Activated T-cell treated with anti-CD3 and anti-CD28 coated beads for 1 hour (primary cell): ENCODE results near the gene TAGLN2.
"Not testable (repeated sequence)": the region's sequence is repeated elsewhere in the genome, so short reads cannot be mapped to it uniquely, and the experiment has no call there.

Experiments used
- DNase-seq: peaks from one replicate; pipeline ENCODE4 v3.0.0-alpha.2; 2020; ENCODE audit warnings: low read depth

The TAGLN2 gene

DNA sequence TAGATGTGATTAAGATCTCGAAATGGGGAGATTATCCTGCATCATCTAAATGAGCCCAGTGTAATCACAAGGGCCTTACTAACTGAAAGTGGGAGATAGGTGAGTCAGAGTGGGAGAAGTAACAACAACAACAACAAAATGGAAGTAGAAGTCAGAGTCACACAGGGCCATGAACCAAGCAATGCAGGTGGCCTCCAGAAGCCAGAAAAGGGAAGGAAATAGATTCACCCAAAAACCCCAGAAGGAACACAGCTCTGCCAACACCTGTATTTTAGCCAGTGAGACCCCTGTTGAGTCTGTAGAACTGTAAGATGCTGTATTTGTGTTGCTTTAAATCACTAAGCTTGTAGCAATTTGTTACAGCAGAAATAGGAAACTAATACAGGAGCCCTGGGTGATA is 4.1 kb downstream of the TAGLN2 start:
- DNase-seq, result no peak

DNA sequence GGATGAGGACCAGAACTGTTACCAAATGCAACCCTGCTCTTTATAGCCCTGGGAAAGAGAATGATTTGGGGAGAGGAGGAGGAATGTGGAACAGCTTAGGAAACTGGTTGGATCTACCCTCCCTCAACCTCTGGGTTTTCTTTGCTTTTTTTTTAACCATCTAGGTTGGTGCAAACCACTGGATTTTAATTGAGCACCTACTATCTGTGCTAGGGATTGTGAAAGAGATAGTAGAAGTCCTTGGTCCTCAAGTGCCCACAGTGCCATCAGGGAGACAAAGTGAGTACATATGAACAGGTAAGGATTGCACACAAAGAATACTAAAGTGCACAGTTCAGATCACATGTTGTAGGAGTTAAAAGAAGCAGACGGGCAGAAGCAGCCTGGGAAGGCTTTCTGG is 4.7 kb downstream of the TAGLN2 start:
- no peak for DNase-seq

DNA sequence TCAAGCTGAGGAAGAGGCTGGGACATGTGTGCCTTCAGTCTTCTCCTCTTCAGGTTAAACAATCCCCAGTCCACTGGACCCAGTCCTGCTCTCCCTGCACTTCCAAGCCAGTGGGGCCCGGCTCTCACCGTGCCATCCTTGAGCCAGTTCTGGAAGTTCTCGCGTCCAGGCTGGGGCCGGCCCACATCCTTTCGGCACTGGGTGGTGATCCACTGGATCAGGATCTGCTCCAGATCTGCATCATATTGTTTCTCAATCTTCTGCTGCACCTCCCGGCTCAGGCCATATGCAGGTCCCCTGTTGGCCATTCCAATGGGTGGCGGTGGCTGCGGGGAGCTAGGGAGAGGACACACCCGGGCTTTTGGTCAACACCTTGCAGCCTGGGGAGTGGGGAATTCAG is 5.1 kb downstream of the TAGLN2 start:
- no peak for DNase-seq

DNA sequence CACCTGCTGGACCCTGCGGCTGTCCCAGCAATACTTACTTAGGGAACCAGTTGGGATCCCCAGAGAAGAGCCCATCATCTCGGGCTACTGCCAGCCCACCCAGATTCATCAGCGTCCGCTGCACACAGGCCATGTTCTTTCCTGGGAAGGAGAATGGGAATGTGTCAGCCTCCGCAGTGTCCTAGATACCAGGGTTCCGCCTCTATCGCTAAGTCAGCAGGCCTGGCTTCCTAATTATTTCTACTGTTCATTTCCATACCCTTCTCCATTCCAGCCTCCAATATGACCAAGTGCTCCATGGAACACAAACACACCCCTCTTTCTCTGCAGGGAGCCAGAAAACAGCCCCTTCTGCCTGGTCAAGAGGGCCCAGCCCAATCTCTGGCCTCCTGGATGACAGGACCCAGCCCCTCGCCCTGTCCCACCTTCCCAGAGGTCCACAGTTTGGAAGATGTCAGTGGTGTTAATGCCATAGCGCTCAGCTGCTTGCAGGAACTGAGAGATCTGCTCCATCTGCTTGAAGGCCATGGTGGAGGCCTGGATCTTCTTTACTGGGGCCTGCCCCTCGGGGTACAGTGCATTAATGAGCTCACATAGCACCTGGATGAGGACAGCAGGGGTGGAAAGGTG is 6.0 kb downstream of the TAGLN2 start:
- no peak for DNase-seq

DNA sequence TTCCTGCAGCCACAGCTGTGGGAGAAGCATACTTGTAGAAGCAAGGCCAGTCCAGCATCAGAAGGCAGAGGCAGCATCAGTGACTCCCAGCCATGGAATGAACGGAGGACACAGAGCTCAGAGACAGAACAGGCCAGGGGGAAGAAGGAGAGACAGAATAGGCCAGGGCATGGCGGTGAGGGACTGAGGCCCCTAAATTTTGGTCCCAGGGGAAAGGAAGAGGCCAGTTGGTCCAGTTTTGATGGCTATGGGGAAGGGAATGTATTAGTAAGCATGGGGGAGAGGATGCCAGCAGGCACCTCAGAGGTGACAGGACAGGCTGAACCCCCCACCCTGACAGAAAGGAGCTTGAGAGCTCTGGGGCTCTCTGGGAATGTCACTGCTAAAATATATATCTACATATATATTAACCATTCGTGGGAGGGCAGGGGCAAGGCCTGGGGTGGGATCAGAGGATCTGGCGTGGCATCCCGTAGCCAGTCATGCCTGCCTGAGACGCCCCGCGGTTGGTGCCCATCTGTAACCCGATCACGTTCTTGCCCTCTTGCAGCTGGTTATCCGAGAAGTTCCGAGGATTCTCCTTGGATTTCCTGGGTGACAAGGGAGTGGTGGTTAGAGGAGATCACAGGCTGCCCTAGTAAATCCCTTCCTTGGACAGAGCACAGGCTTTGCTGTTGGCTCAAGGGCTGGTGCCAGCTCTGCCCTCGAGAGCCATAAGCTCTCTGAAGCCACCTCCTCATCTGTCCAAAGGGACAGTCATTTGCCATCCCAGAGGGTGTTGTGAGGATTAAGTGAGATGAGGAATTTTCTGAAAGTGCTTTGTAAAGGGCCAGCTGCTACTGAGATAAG is 6.7 kb downstream of the TAGLN2 start:
- no peak for DNase-seq

DNA sequence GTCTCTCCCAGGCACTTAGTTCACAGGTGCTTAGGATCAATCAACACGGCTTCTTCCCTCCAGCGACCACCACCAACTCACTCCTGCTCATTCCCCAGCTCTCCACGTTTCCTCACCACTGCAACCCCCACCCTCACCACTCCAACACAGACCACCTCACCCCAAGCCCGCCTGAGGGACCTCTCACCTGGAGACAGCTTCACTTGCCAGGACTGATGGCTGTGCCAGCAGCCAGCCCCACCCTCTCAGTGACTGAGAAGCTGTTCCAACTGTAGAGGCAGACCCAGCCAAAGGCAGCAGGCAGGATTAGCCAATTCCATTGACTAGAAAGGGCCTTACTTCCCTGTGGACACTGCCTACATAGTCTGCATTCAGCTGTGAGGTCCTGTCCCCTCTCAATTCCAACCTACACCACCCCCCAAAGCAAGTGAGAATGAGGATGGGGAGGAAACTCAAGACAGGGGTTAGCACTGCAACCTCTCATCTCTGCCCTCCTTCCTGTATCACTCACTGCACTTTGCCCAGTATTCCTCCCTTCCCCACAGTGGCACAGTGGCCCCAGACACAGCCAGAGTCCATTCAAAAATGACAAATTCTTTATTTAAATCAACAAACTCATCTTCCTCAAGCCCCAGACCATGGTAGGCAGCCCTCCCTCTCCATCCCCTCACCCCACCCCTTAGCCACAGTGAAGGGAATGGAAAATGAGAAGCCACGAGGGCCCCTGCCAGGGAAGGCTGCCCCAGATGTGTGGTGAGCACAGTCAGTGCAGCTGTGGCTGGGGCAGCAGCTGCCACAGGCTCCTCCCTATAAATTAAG is 7.6 kb downstream of the TAGLN2 start:
- no peak for DNase-seq

DNA sequence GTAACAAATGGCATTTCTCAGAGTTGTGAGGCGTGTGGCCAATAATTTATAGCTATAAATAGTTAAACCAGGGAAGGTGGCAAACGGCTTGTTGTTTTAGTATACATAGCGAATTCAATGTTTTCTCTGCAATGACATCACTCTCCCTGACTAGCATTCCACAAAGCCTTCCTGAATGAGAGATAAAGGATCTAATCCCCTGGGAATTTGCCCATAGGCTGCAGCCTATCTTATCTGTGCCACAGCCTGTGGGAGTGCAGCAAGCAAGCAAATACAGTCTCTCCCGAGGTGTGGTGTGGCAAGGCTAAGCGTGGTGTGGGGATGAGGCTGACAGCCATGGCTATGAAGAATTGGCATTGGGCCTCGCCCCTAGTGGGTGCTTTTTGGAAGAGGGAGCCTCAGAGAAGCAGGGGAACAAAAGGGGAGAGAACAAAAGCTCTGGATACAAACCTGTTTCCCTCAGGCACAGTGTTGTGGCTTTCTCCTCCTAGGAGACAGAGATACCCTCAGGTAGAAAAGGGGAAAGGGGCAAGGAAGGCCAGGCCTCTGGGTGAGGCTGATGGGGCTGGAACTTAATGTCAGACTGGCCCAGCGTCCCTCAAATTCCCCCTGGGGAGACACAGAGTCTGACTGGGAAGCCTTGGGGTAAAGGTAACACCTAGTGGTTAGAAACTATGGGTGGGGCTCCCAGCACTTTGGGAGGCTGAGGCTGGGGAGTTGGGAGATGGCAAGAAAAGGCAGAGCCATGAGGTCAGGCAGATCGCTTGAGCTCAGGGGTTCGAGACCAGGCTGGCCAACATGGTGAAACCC is 8.9 kb downstream of the TAGLN2 start:
- DNase-seq, result no peak

DNA sequence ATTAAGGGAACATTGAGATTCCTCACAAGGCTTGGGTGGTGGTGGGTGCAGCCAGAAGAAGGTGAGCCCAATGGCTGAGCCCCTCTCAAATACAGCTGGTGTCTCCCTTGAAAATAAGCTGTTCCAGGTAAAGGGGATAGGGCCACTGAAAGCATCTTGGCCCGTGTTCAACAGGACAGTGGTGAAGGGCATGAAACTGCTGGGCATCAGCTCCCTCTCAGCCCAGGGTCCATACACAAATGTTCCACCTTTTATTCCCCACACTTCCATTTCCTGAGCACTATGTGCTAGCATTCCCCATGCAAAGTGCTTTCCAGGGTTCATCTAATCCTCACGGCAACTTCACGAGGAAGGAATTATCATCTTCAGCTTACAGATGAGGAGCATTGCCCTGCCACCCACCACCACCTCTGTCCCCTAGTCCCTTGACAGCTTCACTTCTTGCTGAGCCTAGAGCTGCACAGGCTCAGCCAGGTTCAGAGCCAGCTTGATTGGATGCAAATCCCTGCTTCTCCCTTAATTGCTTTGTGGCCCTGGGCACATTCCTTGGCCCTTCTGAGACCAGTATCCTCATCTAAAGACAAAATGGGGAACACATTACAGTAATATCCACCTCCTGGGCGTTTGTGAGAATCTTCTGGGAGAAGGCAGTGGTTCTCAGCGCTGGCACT is 9.6 kb downstream of the TAGLN2 start:
- no peak for DNase-seq

DNA sequence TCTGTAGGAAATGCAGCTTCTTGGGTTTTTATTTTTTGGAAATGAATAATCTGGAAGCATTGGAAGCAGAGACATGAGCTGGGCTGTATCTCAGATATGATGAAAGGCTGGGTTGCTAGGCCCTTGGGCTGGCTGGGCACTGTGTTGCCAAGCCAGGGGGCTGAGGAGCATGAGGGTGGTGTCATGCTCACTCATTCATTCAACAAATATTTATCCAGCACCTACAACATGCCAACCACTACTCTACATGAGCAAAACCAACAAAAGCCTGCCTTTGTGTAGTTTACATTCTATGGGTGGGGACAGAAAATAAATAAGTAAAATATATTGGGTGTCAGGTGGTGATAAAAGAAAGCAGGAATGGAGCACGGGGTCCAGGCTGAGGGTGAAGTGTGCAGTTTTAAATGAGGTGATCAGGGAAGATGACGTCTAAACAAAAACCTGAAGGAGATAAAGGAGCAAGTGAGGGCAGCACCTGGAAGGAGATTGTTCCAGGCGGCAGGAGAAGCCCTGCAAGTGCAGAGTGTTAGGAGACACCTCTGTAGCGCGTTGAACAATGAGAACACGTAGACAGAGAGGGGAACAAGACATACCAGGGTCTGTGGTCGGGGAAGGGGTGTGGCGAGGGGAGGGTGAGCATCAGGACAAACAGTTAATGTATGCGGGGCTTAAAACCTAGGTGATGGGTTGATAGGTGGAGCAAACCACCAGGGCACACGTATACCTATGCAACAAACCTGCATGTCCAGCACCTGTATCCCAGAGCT is 10.9 kb downstream of the TAGLN2 start:
- DNase-seq, result no peak

DNA sequence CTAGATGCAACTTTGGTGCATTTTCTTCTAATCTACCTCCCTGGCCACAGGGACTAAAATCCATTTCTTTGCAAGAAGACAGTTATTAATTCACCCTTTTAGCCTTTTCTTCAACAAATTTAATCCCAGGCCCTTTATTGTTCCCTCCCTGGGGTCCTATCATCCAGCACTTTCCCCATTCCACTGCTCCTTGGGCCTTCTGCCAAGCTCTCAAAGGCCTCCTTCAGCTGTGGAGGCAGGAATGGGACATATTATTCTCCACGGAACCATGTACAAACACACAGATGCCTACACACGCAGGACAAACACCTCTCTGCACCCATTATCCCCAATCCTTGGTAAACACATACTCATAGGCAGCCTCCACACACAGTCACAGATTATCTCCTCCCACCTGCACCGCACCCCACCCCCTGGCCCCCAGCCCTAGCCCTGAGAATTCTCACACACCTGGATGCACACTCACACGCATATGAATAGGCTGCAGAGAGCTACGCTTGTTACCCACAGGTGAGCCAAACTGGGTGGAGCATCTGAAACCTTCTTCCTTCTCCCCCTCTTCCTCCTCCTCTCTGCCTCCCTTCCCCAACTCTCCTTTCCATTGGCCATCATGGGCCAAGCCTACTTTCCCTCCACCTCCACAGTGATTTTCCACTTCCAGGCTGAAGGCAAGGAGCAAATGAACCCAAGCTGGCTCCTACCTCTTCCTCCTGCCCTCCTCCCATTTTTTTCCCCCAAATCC is 11.7 kb downstream of the TAGLN2 start:
- DNase-seq, result no peak

DNA sequence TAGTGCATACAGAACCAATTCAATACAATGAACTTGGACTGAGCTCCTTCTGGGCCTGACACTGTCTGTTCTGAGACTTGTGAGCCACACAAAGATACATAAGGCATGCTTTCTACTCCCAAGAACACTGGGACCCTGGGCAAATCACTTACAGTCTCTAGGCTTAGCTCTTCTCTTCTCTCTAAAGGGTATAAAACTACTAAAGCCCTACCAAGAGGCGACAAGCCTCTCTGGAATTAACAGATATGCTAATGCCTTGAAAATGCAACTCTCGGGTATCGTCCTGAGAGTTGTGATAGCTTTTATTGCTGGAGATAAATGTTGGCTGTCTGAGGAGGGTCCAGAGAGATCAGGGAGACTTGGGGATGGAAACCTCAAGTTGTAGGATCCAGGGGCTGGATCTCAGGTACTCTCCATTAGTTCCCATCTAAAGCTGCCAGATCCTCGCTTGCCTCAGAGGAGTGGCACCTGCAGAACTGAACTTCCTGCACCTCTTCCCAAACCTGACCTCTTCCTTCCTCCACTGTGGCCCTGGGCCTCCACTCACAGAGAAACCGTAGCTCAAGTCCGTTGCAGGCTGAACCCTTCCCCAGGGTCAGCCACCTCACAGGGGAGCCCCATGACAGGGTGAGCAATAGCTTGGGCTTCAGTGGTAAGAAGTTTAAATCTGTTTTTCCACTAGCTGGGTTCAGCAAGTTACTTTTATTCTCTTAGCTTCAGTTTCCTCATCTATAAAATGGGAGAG is 13.8 kb downstream of the TAGLN2 start:
- no peak for DNase-seq

DNA sequence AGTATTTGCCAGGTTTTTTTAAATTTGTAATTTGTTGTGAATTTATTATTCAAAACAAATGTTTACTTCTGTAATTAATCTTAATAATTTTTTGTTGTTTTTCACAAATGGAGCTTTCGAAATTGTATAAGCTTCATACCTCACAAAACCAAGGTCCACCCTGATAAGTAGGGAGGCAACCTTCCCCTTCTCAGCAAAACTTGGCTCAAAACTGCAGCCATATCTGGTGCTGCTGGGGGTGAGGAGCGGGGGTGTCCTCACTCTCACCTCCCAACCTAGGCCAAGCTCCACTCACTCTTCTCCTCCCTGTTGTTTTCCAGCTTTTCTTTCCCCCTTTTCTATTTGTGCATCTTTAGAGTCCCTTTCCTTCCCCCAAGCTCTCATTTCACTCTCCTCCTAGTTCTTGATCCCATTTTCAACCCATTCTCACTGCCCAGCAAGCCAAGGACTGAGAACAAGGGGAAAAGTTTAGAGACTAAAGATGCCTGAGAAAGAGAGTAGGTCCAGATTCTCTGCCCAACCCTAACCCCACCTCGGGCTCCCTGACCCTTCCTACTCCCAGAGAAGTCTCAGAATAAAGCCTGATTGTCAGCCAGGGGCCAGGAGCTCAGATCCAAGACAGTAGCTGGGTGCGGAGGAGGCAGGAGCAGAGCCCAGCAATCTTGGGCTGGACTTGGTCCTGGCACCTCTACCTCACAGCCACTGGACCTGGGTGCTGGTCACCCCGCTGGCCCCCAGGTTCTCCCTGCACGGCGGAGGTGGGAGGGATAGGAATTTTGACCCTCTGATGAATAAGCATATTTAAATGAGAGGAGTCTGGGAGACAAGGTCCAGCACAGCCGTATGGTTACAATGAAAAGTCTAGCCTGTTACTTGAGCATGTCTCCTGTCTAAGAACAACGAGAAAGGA is 17.0 kb downstream of the TAGLN2 start:
- no peak for DNase-seq

DNA sequence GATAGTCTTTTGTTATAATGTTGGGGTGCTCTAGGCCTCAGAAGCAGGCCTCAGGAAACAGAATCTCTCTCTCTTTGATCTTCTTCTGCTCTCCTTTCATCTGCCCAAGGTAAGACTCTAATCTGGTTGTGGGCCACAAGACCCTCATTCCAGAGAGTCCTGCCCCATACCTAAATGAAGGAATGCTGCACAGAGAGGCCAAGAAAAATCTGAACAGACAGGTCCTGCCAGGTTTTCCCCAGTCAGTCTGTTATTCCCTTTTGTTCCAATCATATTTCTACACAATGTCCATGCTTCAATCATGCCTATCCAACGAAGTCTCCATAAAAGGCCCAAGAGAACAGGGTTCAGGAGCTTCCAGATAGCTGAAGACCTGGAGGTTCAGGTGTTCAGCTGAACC is 18.3 kb downstream of the TAGLN2 start:
- no peak for DNase-seq

DNA sequence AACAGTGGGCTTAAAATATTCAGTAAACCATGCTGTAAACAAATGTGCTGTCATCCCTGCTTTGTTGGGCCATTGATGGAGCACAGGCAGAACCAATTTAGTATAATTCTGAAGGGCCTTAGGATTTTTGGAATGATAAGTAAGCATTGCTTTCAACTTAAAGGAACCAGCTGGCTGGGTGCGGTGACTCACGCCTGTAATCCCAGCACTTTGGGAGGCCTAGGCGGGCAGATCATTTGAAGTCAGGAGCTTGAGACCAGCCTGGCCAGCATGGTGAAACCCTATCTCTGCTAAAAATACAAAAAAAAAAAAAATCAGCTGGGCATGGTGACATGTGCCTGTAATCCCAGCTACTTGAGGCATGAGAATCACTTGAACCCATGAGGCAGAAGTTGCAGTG is 21.3 kb downstream of the TAGLN2 start:
- not testable (repeated sequence) for DNase-seq

DNA sequence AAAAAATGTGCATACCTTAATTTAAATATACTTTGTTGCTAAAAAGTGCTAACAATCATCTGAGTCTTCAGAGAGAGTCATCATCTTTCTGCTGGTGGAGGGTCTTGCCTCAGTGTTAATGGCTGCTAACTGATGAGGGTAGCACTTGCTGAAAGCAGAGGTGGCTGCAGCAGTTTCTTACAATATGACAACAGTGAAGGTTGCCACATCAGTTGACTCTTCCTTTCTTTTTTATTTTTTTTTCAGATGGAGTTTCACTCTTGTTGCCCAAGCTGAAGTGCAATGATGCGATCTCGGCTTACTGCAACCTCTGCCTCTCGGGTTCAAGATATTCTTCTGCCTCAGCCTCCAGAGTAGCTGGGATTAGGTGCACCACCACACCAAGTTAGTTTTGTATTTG is 22.8 kb downstream of the TAGLN2 start:
- DNase-seq, result no peak

DNA sequence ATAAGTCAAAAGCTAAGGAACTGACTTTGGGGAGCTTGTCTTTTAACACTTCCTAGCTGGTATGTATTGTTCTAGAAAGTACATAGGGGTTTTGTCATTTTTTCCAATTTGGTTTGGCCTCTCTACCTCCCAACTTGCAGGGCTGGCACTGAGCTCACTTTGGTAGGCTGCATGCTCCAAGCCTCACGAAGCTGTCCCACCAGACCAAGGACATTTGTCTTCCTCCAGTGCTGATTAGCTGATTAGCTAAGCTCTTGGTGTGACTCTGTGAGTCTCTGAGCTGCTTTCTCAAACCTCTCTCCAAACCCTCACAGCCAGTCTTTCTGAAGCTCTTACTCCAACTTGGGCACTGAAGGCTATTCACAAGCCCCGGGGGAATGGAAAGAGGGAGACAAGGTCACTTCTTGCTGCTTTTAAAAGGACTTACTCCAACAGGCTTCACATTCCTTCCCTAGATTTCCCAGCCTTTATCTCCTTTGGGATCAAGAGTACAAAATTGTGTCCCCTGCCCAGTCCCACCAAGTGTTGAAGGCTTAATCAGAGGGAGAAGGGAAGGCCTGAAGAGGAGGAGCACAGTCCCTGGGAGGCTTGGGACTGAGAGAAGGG is 24.4 kb downstream of the TAGLN2 start:
- DNase-seq, result no peak

DNA sequence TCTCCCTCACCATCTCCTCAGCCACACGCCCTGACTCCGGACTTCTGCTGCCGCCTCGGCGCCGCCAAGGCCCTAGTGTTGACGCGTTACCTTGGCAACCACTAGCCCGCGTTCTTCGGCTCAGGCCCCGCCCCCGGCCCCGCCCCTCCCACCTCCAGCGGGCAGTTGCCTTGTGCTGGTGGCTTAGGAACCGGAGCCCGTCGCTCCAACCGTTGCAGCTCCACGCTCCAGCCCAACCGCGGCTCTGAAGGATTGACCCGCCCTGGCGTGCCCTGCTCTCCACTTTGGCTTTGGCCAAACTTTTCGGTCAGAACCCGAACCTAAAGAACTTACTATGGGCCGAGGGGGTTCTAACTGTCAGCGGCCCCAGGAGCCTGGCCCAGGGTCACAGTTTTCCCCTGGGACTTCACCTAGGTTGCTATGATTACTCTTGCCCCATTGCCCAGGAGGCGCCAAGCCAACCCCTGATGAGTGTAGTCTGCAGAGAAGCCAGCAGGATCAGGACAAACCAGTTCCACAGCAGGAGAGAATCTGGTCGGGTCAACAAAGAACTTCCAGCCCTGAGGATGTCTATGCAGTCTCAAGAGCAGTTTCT is 25.1 kb downstream of the TAGLN2 start, which contains the start of gene CFAP45:
CFAP45 (minus strand) TSS at position 80 of the 595 bp plus-strand sequence; CDS start at position 13, 67 bp downstream.
- DNase-seq, result no peak
